Stomach smooth muscle (tissue), 2 donors: ENCODE data around the gene CD37.

Experiments
- H3K27ac ChIP-seq: one replicate; pipeline ENCODE4 v1.7.0; 2013; ENCODE audit warnings: mild to moderate bottlenecking, low read length, inconsistent platforms
- H3K27me3 ChIP-seq, 2 donors: one replicate each; pipeline ENCODE4 v1.7.0; 2013; ENCODE audit warnings: low read length in 2 of 2; ENCODE audit not compliant: insufficient read depth in 2 of 2, control insufficient read depth in 1 of 2
- H3K36me3 ChIP-seq, 2 donors: one replicate each; pipeline ENCODE4 v1.7.0; 2013; ENCODE audit warnings: low read length in 2 of 2; ENCODE audit not compliant: control insufficient read depth in 2 of 2, insufficient read depth in 2 of 2
- H3K4me1 ChIP-seq: one replicate; pipeline ENCODE4 v1.7.0; 2013; ENCODE audit warnings: low read length; ENCODE audit not compliant: control insufficient read depth, insufficient read depth
- H3K4me3 ChIP-seq, 2 donors: one replicate each; pipeline ENCODE4 v1.7.0; 2013; ENCODE audit warnings: low read length in 2 of 2
- H3K9ac ChIP-seq, 2 donors: one replicate each; pipeline ENCODE4 v1.7.0; 2013; ENCODE audit warnings: low read length in 2 of 2, mild to moderate bottlenecking in 1 of 2
- H3K9me3 ChIP-seq, 2 donors: one replicate each; pipeline ENCODE4 v1.7.0; 2013; ENCODE audit warnings: low read length in 2 of 2; ENCODE audit not compliant: control insufficient read depth in 2 of 2
- donor health status: healthy.
- donor health status: Pancreatic carcinoma.

Gene CD37

GRCh38 chr19:49338691-49339300 is 3.6 kb downstream of the CD37 start:
- no peaks in the 10 kb centered on the region for H3K27me3 ChIP-seq
- H3K36me3 ChIP-seq: peaks cover 4 to 20% of the 10 kb centered on the region in 2 donors
- no peaks in the 10 kb centered on the region for H3K9me3 ChIP-seq
- H3K27ac ChIP-seq: peak overlapping the region; percentile 92
- H3K4me3 ChIP-seq: peak overlapping the region; percentile 64 to 76
- peaks cover 18% of the 10 kb centered on the region for H3K4me1 ChIP-seq
- H3K9ac ChIP-seq: peak overlapping the region; percentile 48 to 64

- Histone ChIP-seq H3K9me3 (no peaks in the 10 kb centered on the region), H3K27me3 (no peaks in the 10 kb centered on the region), H3K4me3 (peak overlapping the region; percentile 64 to 76), H3K36me3 (peaks cover 4 to 22% of the 10 kb centered on the region in 2 donors), H3K4me1 (peaks cover 18% of the 10 kb centered on the region), H3K9ac (peak overlapping the region; percentile 48 to 60), H3K27ac (peak overlapping the region; percentile 92)
Measured at GRCh38 chr19:49339301-49340068, 4.3 kb downstream of the CD37 start.

- no peaks in the 10 kb centered on the region for H3K9me3 ChIP-seq
- peaks cover 18% of the 10 kb centered on the region for H3K4me1 ChIP-seq
- peaks cover 10 to 29% of the 10 kb centered on the region in 2 donors for H3K36me3 ChIP-seq
- no peaks in the 10 kb centered on the region for H3K27me3 ChIP-seq
- H3K4me3 ChIP-seq: peak overlapping the region; percentile 38 to 73
- H3K9ac ChIP-seq: peak overlapping the region in 1 of 2 donors; percentile 55
- H3K27ac ChIP-seq: peak overlapping the region; percentile 92
Measured at GRCh38 chr19:49340069-49340864, 5.1 kb downstream of the CD37 start.

GRCh38 chr19:49340865-49341718 is 5.9 kb downstream of the CD37 start:
- peaks cover 18% of the 10 kb centered on the region for H3K4me1 ChIP-seq
- peaks cover 14 to 32% of the 10 kb centered on the region in 2 donors for H3K36me3 ChIP-seq
- H3K9me3 ChIP-seq: no peaks in the 10 kb centered on the region
- H3K27ac ChIP-seq: peak overlapping the region; percentile 92
- H3K27me3 ChIP-seq: no peaks in the 10 kb centered on the region
- no peak overlapping the region for H3K4me3 ChIP-seq
- H3K9ac ChIP-seq: no peak overlapping the region

GRCh38 chr19:49342291-49342721 is 7.1 kb downstream of the CD37 start:
- Histone ChIP-seq H3K9me3 (no peaks in the 10 kb centered on the region), H3K27me3 (no peaks in the 10 kb centered on the region), H3K9ac (no peak overlapping the region), H3K4me1 (peaks cover 18% of the 10 kb centered on the region), H3K36me3 (peaks cover 20 to 43% of the 10 kb centered on the region in 2 donors), H3K27ac (no peak overlapping the region), H3K4me3 (no peak overlapping the region)

GRCh38 chr19:49343123-49343522 is 7.9 kb downstream of the CD37 start:
- no peak overlapping the region for H3K27ac ChIP-seq
- H3K4me1 ChIP-seq: peaks cover 18% of the 10 kb centered on the region
- H3K9ac ChIP-seq: no peak overlapping the region
- peaks cover 28 to 51% of the 10 kb centered on the region in 2 donors for H3K36me3 ChIP-seq
- H3K9me3 ChIP-seq: no peaks in the 10 kb centered on the region
- H3K27me3 ChIP-seq: no peaks in the 10 kb centered on the region
- no peak overlapping the region for H3K4me3 ChIP-seq

- Histone ChIP-seq H3K4me1 (peaks cover 5% of the 10 kb centered on the region), H3K27ac (no peak overlapping the region), H3K9ac (no peak overlapping the region), H3K4me3 (no peak overlapping the region), H3K36me3 (peaks cover 36 to 59% of the 10 kb centered on the region in 2 donors), H3K9me3 (no peaks in the 10 kb centered on the region), H3K27me3 (no peaks in the 10 kb centered on the region)
Measured at GRCh38 chr19:49344505-49345423, 9.6 kb downstream of the CD37 start.

GRCh38 chr19:49347191-49347590 is 12.0 kb downstream of the CD37 start:
- H3K9ac ChIP-seq: no peak overlapping the region
- H3K36me3 ChIP-seq: peaks cover 39 to 58% of the 10 kb centered on the region in 2 donors
- no peaks in the 10 kb centered on the region for H3K9me3 ChIP-seq
- no peaks in the 10 kb centered on the region for H3K27me3 ChIP-seq
- H3K4me1 ChIP-seq: no peaks in the 10 kb centered on the region
- no peak overlapping the region for H3K4me3 ChIP-seq
- H3K27ac ChIP-seq: no peak overlapping the region

- H3K9me3 ChIP-seq: no peaks in the 10 kb centered on the region
- no peak overlapping the region for H3K27ac ChIP-seq
- peaks cover 38 to 54% of the 10 kb centered on the region in 2 donors for H3K36me3 ChIP-seq
- peak overlapping the region in 1 of 2 donors; percentile 13 for H3K9ac ChIP-seq
- no peaks in the 10 kb centered on the region for H3K27me3 ChIP-seq
- no peaks in the 10 kb centered on the region for H3K4me1 ChIP-seq
- H3K4me3 ChIP-seq: no peak overlapping the region
Measured at GRCh38 chr19:49347835-49348234, 12.6 kb downstream of the CD37 start.
